ENCODE data around the gene IQSEC3.

IQSEC3 gene

DNA sequence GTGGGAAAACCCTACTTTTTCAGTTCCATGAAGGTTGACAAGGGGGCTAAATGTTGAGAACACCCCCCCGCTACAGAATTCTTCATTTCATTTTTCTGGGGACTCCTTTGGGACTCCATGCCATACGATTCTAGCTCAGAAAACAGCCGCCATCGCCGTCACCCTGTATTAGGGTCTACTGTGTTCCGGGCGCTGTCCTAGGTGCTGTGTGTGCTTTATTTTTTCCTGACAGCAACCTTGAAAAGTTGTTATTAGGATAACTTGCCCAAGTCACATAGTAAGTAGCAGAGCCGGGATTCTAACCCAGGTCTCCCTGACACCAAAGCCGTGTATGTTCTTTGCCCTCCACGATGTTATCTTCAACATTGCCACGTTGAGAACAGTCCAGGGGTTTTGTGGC lies 55.1 kb downstream of the IQSEC3 start:
- no peak overlapping the region for H3K4me3 ChIP-seq (replicated peaks in 1 of 2; ENCODE audit: low read depth in 2 of 2, low read length in 2 of 2)
- DNase-seq (ENCODE audit: low read depth in 2 of 2): no peak
- TF ChIP-seq CTCF (IDR thresholded peaks at IDR 0.05; ENCODE audit: low read depth, low read length): no peak

DNA sequence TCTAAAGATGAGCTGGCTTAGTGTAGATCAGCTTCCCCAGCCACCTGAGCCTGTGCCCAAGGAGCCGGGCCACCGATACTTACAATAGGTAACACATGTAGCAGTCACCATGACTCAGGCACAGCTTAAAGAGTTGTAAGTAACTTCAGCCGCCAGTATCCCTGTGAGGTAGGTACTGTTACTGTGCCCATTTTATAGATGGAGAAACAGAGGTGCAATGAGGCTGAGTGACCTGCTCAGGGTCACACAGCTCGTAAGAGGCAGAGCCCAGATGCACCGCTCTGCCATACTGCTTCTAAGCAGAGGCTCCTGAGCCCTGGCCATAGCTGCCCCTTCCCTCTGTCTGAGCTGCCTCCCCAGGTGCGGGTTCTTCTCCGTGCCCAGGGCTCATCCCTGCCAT lies 58.5 kb downstream of the IQSEC3 start:
- no peak for TF ChIP-seq CTCF (IDR thresholded peaks at IDR 0.05; ENCODE audit: low read depth, low read length)
- DNase-seq (ENCODE audit: low read depth in 2 of 2): no peak
- H3K4me3 ChIP-seq (replicated peaks in 1 of 2; ENCODE audit: low read depth in 2 of 2, low read length in 2 of 2): no peak overlapping the region

DNA sequence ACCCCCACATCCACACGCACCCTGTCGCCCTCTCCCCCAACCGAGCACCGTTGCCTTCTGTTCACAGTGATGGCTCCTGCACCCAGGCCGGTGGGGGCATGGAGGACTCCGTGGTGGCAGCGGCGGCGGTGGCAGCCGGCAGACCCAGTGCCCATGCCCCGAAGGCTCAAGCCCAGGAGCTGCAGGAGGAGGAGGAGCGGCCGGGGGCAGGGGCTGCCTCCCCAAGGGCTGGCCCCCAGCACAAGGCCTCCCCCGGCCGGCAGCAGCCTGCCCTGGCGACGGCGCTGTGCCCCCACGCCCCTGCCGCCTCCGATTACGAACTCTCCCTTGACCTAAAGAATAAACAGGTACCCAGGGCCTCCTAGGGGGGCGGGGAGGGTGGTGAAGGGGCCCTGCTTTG lies 59.0 kb downstream of the IQSEC3 start:
- no peak for TF ChIP-seq CTCF (IDR thresholded peaks at IDR 0.05; ENCODE audit: low read depth, low read length)
- DNase-seq (ENCODE audit: low read depth in 2 of 2): no peak
- no peak overlapping the region for H3K4me3 ChIP-seq (replicated peaks in 1 of 2; ENCODE audit: low read depth in 2 of 2, low read length in 2 of 2)

- no peak for TF ChIP-seq CTCF (IDR thresholded peaks at IDR 0.05; ENCODE audit: low read depth, low read length)
- no peak for DNase-seq (ENCODE audit: low read depth in 2 of 2)
- no peak overlapping the region for H3K4me3 ChIP-seq (replicated peaks in 1 of 2; ENCODE audit: low read depth in 2 of 2, low read length in 2 of 2)
These were observed 61.5 kb downstream of the IQSEC3 start for GRCh38 chr12:128079-128478.

- no peak for TF ChIP-seq CTCF (IDR thresholded peaks at IDR 0.05; ENCODE audit: low read depth, low read length)
- DNase-seq (ENCODE audit: low read depth in 2 of 2): no peak
- no peak overlapping the region for H3K4me3 ChIP-seq (replicated peaks in 1 of 2; ENCODE audit: low read depth in 2 of 2, low read length in 2 of 2)
These were observed 62.4 kb downstream of the IQSEC3 start for GRCh38 chr12:129001-129400.

- TF ChIP-seq CTCF (IDR thresholded peaks at IDR 0.05; ENCODE audit: low read depth, low read length): no peak
- no peak for DNase-seq (ENCODE audit: low read depth in 2 of 2)
- no peak overlapping the region for H3K4me3 ChIP-seq (replicated peaks in 1 of 2; ENCODE audit: low read depth in 2 of 2, low read length in 2 of 2)
These were observed 64.0 kb downstream of the IQSEC3 start for GRCh38 chr12:130519-130918.

DNA sequence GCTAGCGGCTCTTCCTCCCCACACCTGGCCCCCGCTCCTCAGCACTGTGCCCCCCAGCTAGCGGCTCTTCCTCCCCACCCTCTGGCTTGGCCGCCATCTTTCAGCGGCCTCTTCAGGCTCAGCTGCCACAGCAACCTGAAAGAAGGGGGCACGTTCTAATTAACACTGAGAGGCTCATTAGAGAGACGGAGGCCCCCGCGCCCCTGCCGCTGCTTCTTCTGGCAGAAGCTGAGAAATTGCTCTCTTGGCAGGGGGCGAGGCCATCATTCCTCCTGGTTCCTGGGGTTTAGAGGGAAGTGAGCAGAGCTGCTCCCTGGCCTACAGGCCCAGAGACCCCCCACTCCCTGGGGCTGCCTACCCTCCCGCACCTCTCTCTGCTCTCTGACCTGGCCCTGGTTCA lies 64.4 kb downstream of the IQSEC3 start:
- H3K4me3 ChIP-seq (replicated peaks in 1 of 2; ENCODE audit: low read depth in 2 of 2, low read length in 2 of 2): no peak overlapping the region
- TF ChIP-seq CTCF (IDR thresholded peaks at IDR 0.05; ENCODE audit: low read depth, low read length): no peak
- no peak for DNase-seq (ENCODE audit: low read depth in 2 of 2)

Data from cardiac fibroblast (primary cell).